ENCODE measurements around the gene SPINK1.
"Not testable (repeated sequence)": the region's sequence is repeated elsewhere in the genome, so short reads cannot be mapped to it uniquely, and the experiment has no call there.

Gene SPINK1

DNA sequence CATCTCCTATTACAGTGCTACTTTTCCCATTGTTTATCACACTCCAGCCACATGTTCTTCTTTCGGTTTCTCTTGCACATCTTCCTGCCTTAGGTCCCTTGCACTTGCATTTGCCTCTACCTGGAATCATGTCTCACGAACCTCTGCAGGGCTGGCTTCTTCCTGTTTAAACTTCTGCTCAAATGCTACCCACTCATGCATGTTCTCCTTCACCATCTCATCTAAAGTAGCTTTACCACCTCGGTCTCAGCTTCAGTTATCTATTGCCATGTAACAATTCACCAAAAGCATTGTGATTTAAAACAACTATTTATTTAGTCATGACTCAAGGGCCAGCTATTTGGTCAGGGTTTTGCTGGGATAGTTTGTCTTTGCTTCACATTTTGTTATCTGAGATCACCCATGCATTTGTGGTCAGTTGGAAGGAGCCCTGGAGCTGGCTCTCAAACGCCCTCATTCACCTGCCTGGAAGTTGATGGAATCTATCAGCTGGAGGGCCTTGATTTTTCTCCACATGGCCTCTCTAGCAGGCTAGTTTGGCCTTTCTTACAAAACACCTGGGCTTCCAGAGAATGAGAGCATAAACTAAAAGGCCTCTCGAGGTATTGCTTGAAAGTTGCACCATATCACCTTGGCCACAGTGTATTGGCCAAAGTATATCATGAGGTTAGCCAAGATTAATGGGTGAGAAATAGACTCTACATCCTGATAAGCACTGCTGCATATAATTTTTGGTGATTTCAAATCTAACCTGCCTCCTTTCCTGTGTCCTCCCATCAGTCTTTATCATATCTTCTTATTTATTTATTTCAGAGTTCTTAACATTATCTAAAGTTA is 21.4 kb downstream of the SPINK1 start:
- Histone ChIP-seq H3K27me3 (ENCODE audit: low read depth, low read length) (no peaks in the 10 kb centered on the region), H4K20me1 (ENCODE audit: insufficient read depth, low read length) (no peaks in the 10 kb centered on the region), H3K36me3 (replicated peaks; ENCODE audit: low read depth, low read length) (no peaks in the 10 kb centered on the region), H2AFZ (ENCODE audit: low read depth, low read length) (no peak overlapping the region), H3K27ac (ENCODE audit: low read length) (no peak overlapping the region), H3K9ac (ENCODE audit: low read length) (no peak overlapping the region), H3K4me1 (ENCODE audit: low read length) (peaks cover 6% of the 10 kb centered on the region), H3K4me3 (ENCODE audit: low read length) (no peak overlapping the region), H3K9me3 (ENCODE audit: insufficient read depth, low read length) (no peaks in the 10 kb centered on the region), H3K79me2 (ENCODE audit: low read length) (no peaks in the 10 kb centered on the region), H3K4me2 (ENCODE audit: low read length) (no peak overlapping the region)
- TF ChIP-seq CTCF (IDR thresholded peaks at IDR 0.05; ENCODE audit: low read depth, low read length): no peak
- no peak for TF ChIP-seq EZH2phosphoT487 (IDR thresholded peaks at IDR 0.05; ENCODE audit: low read depth)

DNA sequence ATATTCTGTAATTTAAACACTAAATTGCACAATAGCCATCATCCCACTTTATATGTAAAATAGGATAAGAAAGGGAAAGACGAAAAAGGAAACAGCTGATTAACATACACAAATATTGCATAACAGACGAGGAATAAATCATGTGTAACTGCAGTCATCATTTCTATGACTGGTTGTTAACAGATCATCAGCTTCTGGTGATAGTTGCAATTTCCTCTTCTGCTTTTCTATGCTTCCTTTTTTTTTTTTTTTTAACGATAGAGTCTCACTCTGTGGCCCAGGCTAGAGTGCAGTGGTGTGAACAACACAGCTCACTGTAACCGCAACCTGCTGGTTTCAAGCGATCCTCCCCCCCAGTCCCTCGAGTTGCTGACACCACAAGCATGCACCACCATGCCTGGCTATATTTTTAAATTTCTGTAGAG is 26.4 kb downstream of the SPINK1 start:
- H3K79me2 ChIP-seq (ENCODE audit: low read length): no peaks in the 10 kb centered on the region
- no peak overlapping the region for H2AFZ ChIP-seq (ENCODE audit: low read depth, low read length)
- no peaks in the 10 kb centered on the region for H4K20me1 ChIP-seq (ENCODE audit: insufficient read depth, low read length)
- H3K4me3 ChIP-seq (ENCODE audit: low read length): no peak overlapping the region
- H3K27me3 ChIP-seq (ENCODE audit: low read depth, low read length): peaks cover 21% of the 10 kb centered on the region
- peaks cover 13% of the 10 kb centered on the region for H3K4me1 ChIP-seq (ENCODE audit: low read length)
- H3K4me2 ChIP-seq (ENCODE audit: low read length): peak overlapping the region; percentile 60
- no peaks in the 10 kb centered on the region for H3K9me3 ChIP-seq (ENCODE audit: insufficient read depth, low read length)
- no peaks in the 10 kb centered on the region for H3K36me3 ChIP-seq (replicated peaks; ENCODE audit: low read depth, low read length)
- no peak overlapping the region for H3K9ac ChIP-seq (ENCODE audit: low read length)
- no peak overlapping the region for H3K27ac ChIP-seq (ENCODE audit: low read length)
- TF ChIP-seq EZH2phosphoT487 (IDR thresholded peaks at IDR 0.05; ENCODE audit: low read depth): no peak
- no peak for TF ChIP-seq CTCF (IDR thresholded peaks at IDR 0.05; ENCODE audit: low read depth, low read length)

DNA sequence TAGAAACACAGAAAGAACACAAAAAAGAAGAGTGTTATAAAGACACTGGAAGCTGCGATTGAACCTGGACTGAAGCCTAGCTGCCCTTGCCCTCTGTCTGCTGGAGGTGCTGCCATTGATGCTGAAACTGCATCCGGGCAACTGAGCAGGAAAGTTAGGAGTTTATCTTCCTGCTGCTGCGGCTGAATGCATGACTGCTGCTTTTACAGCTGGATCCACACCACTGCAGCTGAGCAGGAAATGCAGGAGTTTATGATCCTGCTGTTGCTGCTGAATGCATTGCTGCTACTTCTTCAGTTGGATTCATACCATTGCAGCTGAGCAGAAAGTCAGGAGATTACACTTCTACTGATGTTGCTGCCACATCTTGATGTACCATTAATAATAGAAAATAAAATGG is 27.1 kb downstream of the SPINK1 start:
- H3K9me3 ChIP-seq (ENCODE audit: insufficient read depth, low read length): no peaks in the 10 kb centered on the region
- H3K4me1 ChIP-seq (ENCODE audit: low read length): peaks cover 13% of the 10 kb centered on the region
- no peaks in the 10 kb centered on the region for H4K20me1 ChIP-seq (ENCODE audit: insufficient read depth, low read length)
- no peak for TF ChIP-seq CTCF (IDR thresholded peaks at IDR 0.05; ENCODE audit: low read depth, low read length)
- TF ChIP-seq EZH2phosphoT487 (IDR thresholded peaks at IDR 0.05; ENCODE audit: low read depth): no peak
- no peak overlapping the region for H3K4me3 ChIP-seq (ENCODE audit: low read length)
- no peak overlapping the region for H3K9ac ChIP-seq (ENCODE audit: low read length)
- H3K27me3 ChIP-seq (ENCODE audit: low read depth, low read length): peaks cover 23% of the 10 kb centered on the region
- no peak overlapping the region for H3K4me2 ChIP-seq (ENCODE audit: low read length)
- H3K79me2 ChIP-seq (ENCODE audit: low read length): no peaks in the 10 kb centered on the region
- H2AFZ ChIP-seq (ENCODE audit: low read depth, low read length): no peak overlapping the region
- H3K36me3 ChIP-seq (replicated peaks; ENCODE audit: low read depth, low read length): no peaks in the 10 kb centered on the region
- no peak overlapping the region for H3K27ac ChIP-seq (ENCODE audit: low read length)

- H3K36me3 ChIP-seq (replicated peaks; ENCODE audit: low read depth, low read length): no peaks in the 10 kb centered on the region
- no peak overlapping the region for H3K4me2 ChIP-seq (ENCODE audit: low read length)
- H3K4me1 ChIP-seq (ENCODE audit: low read length): peaks cover 13% of the 10 kb centered on the region
- no peaks in the 10 kb centered on the region for H3K9me3 ChIP-seq (ENCODE audit: insufficient read depth, low read length)
- no peaks in the 10 kb centered on the region for H4K20me1 ChIP-seq (ENCODE audit: insufficient read depth, low read length)
- H3K27me3 ChIP-seq (ENCODE audit: low read depth, low read length): peaks cover 23% of the 10 kb centered on the region
- H2AFZ ChIP-seq (ENCODE audit: low read depth, low read length): no peak overlapping the region
- no peak overlapping the region for H3K4me3 ChIP-seq (ENCODE audit: low read length)
- no peak for TF ChIP-seq EZH2phosphoT487 (IDR thresholded peaks at IDR 0.05; ENCODE audit: low read depth)
- no peak for TF ChIP-seq CTCF (IDR thresholded peaks at IDR 0.05; ENCODE audit: low read depth, low read length)
- H3K27ac ChIP-seq (ENCODE audit: low read length): no peak overlapping the region
- H3K79me2 ChIP-seq (ENCODE audit: low read length): no peaks in the 10 kb centered on the region
- no peak overlapping the region for H3K9ac ChIP-seq (ENCODE audit: low read length)
Observed at GRCh38 chr5:147803926-147804325, 27.5 kb downstream of the SPINK1 start.

DNA sequence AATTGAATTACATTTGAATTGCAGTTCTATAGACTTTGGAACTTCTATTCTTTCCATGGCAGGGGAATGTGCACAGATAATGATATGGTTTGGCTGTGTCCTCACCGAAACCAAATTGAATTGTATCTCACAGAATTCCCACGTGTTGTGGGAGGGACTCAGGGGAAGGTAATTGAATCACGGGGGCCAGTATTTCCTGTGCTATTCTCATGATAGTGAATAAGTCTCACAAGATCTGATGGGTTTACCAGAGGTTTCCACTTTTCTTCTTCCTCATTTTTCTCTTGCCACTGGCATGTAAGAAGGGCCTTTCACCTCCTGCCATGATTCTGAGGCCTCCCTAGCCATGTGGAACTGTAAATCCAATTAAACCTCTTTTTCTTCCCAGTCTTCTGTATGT is 28.3 kb downstream of the SPINK1 start:
- Histone ChIP-seq H3K4me1 (ENCODE audit: low read length) (peaks cover 13% of the 10 kb centered on the region), H3K27me3 (ENCODE audit: low read depth, low read length) (peaks cover 23% of the 10 kb centered on the region)
- not testable (repeated sequence) for H3K27ac ChIP-seq (ENCODE audit: low read length); H3K4me2 ChIP-seq (ENCODE audit: low read length); H3K9ac ChIP-seq (ENCODE audit: low read length); H3K36me3 ChIP-seq (replicated peaks; ENCODE audit: low read depth, low read length); H2AFZ ChIP-seq (ENCODE audit: low read depth, low read length); H3K9me3 ChIP-seq (ENCODE audit: insufficient read depth, low read length); H3K4me3 ChIP-seq (ENCODE audit: low read length); H3K79me2 ChIP-seq (ENCODE audit: low read length); H4K20me1 ChIP-seq (ENCODE audit: insufficient read depth, low read length)

Measured in OCI-LY3 (cell line).